ENCODE results near the gene PPP4R2. TPM values are rescaled to one million over a fixed set of nuclear protein-coding genes. Genes with fewer than 3 reads are reported as not detected.

Gene PPP4R2
- 25.4 and 38.8 TPM in 2 replicates for total RNA-seq

GRCh38 chr3:72996473-72997333, at the start of gene PPP4R2:
Gene PPP4R2 (plus strand): TSS chr3:72996811. CDS start chr3:72997038, 227 bp downstream.

GRCh38 chr3:73061416-73061815, 64.8 kb downstream of the PPP4R2 start, which contains the start of gene EBLN2:
Gene EBLN2 (plus strand): TSS chr3:73061659. CDS start chr3:73062082, 423 bp downstream.

Other genes starting within 250 kb of the PPP4R2 start
- 15.1 and 17.3 TPM in 2 replicates for gene SHQ1, start 148.4 kb upstream of the PPP4R2 start, total RNA-seq
- 11.7 and 18.2 TPM in 2 replicates for gene GXYLT2, start 108.8 kb upstream of the PPP4R2 start, total RNA-seq
- 0.29 and 0.35 TPM in 2 replicates for gene EBLN2, start 64.8 kb downstream of the PPP4R2 start, total RNA-seq